PC-3 (cell line): ENCODE results near the gene KCTD16.

Experiments used
- EZH2 ChIP-seq: fragments of 300-600 bp; sonication (generic); IDR thresholded peaks from one replicate; pipeline ENCODE4 v1.6.1; 2017; ENCODE audit warnings: antibody characterized with exemption, mild to moderate bottlenecking, low read length; ENCODE audit not compliant: unreplicated experiment
- EZH2phosphoT487 ChIP-seq: fragments of 300-600 bp; sonication (generic); IDR thresholded peaks from 2 replicates; pipeline ENCODE4 v1.6.1; 2018; ENCODE audit warnings: mild to moderate bottlenecking, antibody characterized with exemption, low read length, borderline replicate concordance
- TF ChIP-seq, protein P1 (sequence below): fragments of 300-600 bp; sonication (generic); conservative IDR thresholded peaks from 2 replicates; pipeline ENCODE4 v1.5.1; 2017; ENCODE audit warnings: antibody characterized with exemption, low read depth, mild to moderate bottlenecking, low read length

DNA sequence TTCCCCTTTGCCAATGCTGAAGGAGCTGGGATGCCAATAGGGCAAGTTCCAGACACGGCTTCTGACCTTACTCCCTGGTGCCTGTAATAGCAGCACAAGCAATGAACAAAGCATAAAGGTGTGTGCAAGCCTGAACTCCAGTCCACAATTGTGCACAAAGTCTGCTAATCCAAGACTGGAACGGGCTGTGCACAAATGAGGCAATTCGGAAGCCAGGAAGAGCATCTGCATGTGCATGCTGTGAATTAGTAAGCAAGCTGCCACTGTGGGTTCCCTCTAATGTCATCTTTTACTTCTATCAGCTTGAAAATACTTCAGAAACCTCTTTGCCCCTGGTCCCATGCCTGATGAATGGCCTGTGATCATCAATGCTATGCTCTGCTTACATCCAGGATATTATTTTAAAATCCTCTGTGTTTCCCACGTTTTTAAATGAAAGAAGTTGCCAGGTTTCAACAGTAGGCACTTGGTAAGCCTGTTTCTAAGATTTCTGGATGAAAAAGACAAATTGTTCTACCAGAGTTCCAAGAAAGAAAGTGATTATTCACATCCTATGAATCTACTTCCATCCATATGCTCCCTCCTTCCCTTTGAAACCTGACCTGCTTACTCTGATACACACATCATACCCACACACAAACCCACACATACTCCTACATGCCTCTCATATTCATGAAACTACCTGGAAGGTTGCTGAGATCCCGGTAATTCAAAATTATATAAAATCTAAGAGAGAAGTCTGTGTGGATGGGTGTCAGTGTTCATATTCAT, 165.7 kb downstream of the KCTD16 start:
- TF ChIP-seq, protein P1, sequence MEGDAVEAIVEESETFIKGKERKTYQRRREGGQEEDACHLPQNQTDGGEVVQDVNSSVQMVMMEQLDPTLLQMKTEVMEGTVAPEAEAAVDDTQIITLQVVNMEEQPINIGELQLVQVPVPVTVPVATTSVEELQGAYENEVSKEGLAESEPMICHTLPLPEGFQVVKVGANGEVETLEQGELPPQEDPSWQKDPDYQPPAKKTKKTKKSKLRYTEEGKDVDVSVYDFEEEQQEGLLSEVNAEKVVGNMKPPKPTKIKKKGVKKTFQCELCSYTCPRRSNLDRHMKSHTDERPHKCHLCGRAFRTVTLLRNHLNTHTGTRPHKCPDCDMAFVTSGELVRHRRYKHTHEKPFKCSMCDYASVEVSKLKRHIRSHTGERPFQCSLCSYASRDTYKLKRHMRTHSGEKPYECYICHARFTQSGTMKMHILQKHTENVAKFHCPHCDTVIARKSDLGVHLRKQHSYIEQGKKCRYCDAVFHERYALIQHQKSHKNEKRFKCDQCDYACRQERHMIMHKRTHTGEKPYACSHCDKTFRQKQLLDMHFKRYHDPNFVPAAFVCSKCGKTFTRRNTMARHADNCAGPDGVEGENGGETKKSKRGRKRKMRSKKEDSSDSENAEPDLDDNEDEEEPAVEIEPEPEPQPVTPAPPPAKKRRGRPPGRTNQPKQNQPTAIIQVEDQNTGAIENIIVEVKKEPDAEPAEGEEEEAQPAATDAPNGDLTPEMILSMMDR = no peak
- TF ChIP-seq EZH2 (no peak), EZH2phosphoT487 (no peak)
